ENCODE data around the gene DCLK3. TPM values are rescaled to one million over a fixed set of nuclear protein-coding genes. Genes with fewer than 3 reads are reported as not detected.

Gene DCLK3
- polyA plus RNA-seq, 1 experiment = not detected

- no peaks in the 10 kb centered on the region for H3K27me3 ChIP-seq (ENCODE audit: control insufficient read depth, insufficient read depth, low read length)
- H3K27ac ChIP-seq (ENCODE audit: low read depth, low read length) = no peak overlapping the region
- TF ChIP-seq CTCF (IDR thresholded peaks at IDR 0.05; ENCODE audit: low read depth, low read length) = no peak
- ChIA-PET CTCF (interaction anchor here (1.5 kb wide), 1 partner anchor 728 kb away, joined by 5 read pairs; no protein-coding TSS in a partner anchor), POLR2A (no interaction called here)
- peaks cover 8% of the 10 kb centered on the region; the same call in 1 of the 2 replicates for H3K9me3 ChIP-seq (ENCODE audit: control insufficient read depth, insufficient read depth, low read length)
- no peak overlapping the region for H3K4me3 ChIP-seq (ENCODE audit: low read depth, low read length)
- no peak for DNase-seq (ENCODE audit: low read depth, low spot score)
These were observed 70.7 kb downstream of the DCLK3 start for GRCh38 chr3:36693670-36694069.

- CTCF ChIA-PET = no interaction called here
These were observed 74.8 kb downstream of the DCLK3 start for GRCh38 chr3:36689560-36689959.

GRCh38 chr3:36688815-36689214 lies 75.5 kb downstream of the DCLK3 start:
- CTCF ChIA-PET = interaction anchor here (0.8 kb wide), 1 partner anchor 8 kb away, joined by 3 read pairs; no protein-coding TSS in a partner anchor

More at GRCh38 chr3:36689560-36689959, 74.8 kb downstream of the DCLK3 start:
- Histone ChIP-seq H3K4me3 (ENCODE audit: low read depth, low read length) (no peak overlapping the region), H3K27me3 (ENCODE audit: control insufficient read depth, insufficient read depth, low read length) (no peaks in the 10 kb centered on the region), H3K9me3 (ENCODE audit: control insufficient read depth, insufficient read depth, low read length) (peaks cover 8% of the 10 kb centered on the region; the same call in 1 of the 2 replicates), H3K27ac (ENCODE audit: low read depth, low read length) (no peak overlapping the region)
- TF ChIP-seq CTCF (IDR thresholded peaks at IDR 0.05; ENCODE audit: low read depth, low read length) = no peak
- no peak for DNase-seq (ENCODE audit: low read depth, low spot score)
- POLR2A ChIA-PET = no interaction called here

GRCh38 chr3:36686516-36686915 lies 77.8 kb downstream of the DCLK3 start:
- no peak for DNase-seq (ENCODE audit: low read depth, low spot score)
- Histone ChIP-seq H3K27me3 (ENCODE audit: control insufficient read depth, insufficient read depth, low read length) (no peaks in the 10 kb centered on the region), H3K4me3 (ENCODE audit: low read depth, low read length) (no peak overlapping the region), H3K27ac (ENCODE audit: low read depth, low read length) (no peak overlapping the region), H3K9me3 (ENCODE audit: control insufficient read depth, insufficient read depth, low read length) (no peaks in the 10 kb centered on the region)
- POLR2A ChIA-PET = no interaction called here
- CTCF ChIA-PET = interaction anchor here (1.7 kb wide), 1 partner anchor 272 kb away, joined by 3 read pairs; no protein-coding TSS in a partner anchor
- TF ChIP-seq CTCF (IDR thresholded peaks at IDR 0.05; ENCODE audit: low read depth, low read length) = no peak

More at GRCh38 chr3:36688815-36689214, 75.5 kb downstream of the DCLK3 start:
- TF ChIP-seq CTCF (IDR thresholded peaks at IDR 0.05; ENCODE audit: low read depth, low read length) = no peak
- H3K27ac ChIP-seq (ENCODE audit: low read depth, low read length) = no peak overlapping the region
- DNase-seq (ENCODE audit: low read depth, low spot score) = no peak
- POLR2A ChIA-PET = interaction anchor here (0.7 kb wide), 1 partner anchor 136 kb away, joined by 3 read pairs; no protein-coding TSS in a partner anchor
- peaks cover 7% of the 10 kb centered on the region; the same call in 1 of the 2 replicates for H3K9me3 ChIP-seq (ENCODE audit: control insufficient read depth, insufficient read depth, low read length)
- no peaks in the 10 kb centered on the region for H3K27me3 ChIP-seq (ENCODE audit: control insufficient read depth, insufficient read depth, low read length)
- H3K4me3 ChIP-seq (ENCODE audit: low read depth, low read length) = no peak overlapping the region

GRCh38 chr3:36681867-36682266 lies 82.5 kb downstream of the DCLK3 start:
- ChIA-PET POLR2A (no interaction called here), CTCF (no interaction called here)
- Histone ChIP-seq H3K27ac (ENCODE audit: low read depth, low read length) (no peak overlapping the region), H3K27me3 (ENCODE audit: control insufficient read depth, insufficient read depth, low read length) (no peaks in the 10 kb centered on the region), H3K4me3 (ENCODE audit: low read depth, low read length) (no peak overlapping the region), H3K9me3 (ENCODE audit: control insufficient read depth, insufficient read depth, low read length) (peaks cover 6% of the 10 kb centered on the region)
- no peak for DNase-seq (ENCODE audit: low read depth, low spot score)
- TF ChIP-seq CTCF (IDR thresholded peaks at IDR 0.05; ENCODE audit: low read depth, low read length) = no peak
